GM21529 (cell line): Measurements from ENCODE around the gene ARAP1.

Experiments used
- ATAC-seq: cut with Tn5 transposase; IDR thresholded peaks from one replicate; pipeline ENCODE4 v1.9.1; 2021; ENCODE audit not compliant: unreplicated experiment

The ARAP1 gene

DNA sequence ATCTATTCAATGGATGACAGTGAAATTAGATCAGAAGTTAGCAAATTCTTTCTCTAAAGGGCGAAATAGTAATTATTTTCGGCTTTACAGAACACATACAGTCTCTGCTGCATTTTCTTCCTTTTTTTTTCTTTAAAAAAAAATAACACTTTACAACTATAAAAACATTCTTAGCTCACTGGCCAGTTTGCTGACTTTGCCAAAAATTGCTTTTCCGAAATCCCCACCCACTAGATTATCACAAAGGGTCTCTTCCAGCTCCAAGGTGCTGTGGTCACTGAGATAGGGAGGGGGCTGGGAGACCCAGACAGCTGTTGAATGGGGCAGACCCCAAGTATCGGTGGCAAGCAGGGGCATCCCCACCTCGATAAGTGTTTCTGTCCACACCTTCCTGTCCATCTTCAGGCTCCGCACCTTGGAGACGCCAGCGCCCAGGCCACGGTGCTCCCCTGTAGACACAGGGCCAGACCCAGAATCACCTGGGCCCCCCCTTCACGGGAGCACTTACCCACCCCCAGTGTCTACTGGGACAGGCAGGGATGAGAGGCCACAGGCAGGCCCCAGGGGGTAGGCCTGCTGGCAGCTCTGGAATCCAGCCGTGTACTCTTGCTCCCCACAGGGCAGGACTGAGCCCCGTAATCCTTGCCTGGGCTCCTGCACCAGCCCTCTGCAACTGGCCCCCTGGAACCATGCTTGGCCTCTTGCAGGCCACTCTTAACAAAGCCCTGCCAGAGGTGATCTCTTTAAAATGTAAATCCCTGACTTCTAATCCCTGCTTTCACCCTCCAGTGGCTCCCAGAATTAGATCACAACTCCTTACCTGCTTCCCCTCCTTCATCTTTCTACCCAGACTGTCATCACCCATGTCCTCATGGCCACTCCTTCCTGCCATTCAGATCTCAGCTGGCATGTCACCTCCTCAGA lies 46.5 kb downstream of the ARAP1 start:
- no peak for ATAC-seq

DNA sequence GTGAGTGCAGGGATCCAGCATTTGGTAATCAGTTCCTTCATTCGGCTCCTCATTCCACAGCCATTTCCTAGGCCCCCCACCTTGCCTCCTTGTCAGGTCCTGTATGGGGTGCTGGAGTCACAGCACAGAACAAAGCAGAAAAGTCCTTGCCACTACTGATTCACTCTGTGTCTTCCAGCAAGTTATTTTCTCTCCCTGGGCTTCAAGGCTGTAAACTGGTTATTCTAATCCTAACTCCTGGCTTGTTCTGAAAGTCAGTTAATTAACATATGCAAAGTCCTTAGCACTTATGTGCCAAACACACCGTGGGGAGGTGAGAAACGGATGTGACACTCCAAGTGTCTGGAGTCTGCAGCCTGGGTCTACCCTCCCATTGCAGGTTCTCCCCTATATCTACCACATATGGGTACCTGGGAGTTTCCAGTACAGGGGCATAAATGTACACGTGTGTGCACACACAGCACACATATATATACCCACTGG lies 47.4 kb downstream of the ARAP1 start:
- ATAC-seq: no peak

GRCh38 chr11:72704028-72704782 lies 48.0 kb downstream of the ARAP1 start:
- ATAC-seq: no peak

DNA sequence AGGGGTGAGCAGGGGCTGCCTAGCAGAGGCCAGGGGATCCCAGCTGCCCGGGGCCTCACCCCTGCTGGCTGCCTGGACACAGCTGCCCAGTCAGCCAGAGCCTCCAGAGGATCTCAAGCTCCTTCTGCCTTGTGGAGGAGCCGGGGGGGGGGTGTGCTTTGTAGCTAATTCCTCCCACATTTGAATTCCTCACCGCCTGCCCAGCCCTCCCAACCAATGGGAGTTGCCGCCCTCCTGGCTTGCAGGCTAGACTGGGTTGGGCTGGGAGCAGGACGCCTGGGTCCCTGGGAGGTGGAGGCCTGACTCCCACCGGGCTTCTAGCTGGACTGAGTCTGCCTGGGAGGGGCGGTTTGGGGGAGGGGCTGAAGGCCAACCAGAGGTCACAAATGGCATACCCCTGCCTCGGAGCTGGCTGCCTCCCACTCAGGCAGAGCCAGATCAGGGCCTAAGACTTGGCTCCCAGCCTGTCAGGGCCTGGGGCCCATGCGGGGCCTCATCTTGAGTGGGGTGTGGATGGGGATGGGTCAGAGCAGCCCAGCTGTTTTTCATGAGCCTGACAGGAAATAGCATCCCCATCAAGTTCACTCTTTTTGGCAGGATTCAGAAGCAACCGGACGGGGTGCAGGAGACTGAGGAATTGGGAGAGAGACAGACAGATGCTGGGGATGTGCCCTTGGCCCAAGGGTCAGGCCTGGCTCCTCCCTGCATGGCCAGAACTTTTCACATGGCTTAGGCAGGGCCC lies 48.8 kb downstream of the ARAP1 start:
- ATAC-seq: no peak

DNA sequence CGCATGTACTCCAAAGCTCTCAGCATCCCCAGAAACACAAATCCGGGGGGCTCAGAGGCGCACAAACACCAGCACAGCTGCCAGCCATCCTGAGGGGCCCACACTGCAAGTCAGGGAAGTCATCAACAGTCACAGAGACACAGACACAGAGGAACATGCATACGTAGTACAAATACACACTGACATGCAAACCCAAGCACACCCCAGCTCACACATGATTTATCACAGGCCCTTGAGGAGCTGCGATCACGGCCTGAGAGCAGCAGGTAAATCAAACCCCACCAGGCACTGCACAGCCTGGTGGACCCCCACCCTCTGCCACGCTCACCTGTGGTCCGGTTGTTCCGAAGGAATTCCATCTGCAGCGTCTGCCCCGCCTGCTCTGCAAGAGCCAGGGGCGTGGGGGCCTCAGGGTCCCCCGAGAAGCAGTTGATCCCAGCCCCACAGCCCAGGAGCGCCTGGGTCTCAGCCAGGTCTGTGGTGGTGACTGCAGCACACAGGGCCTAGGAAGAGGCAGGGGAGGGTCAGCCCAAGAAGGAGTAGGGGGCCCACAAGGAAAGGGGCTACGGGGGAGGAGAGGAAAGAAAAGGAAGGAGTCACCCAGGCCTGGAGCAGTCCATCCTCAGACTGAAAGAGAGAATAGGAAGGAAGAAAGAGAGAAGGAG lies 49.5 kb downstream of the ARAP1 start:
- ATAC-seq: no peak

GRCh38 chr11:72702096-72702495 lies 50.1 kb downstream of the ARAP1 start:
- no peak for ATAC-seq

DNA sequence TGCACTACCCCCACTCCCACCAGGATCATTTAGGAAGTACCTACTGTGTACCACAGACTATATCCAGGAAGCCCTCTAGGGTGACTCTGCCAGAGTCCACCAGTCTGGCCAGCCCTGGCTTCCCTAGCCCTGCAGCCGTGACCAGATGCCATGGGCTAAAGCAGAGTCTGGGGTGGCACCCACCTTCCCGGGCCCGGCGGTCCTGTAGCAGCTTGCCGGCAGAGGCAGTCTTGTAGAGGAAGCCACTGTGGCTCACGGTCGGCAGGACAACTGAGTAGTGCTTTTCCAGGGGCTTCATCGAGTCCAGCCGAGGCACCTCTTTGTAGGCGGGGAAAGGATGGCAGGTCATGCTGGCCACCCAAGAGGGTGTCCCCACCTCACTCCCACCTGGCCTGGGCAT lies 50.7 kb downstream of the ARAP1 start:
- ATAC-seq: no peak

DNA sequence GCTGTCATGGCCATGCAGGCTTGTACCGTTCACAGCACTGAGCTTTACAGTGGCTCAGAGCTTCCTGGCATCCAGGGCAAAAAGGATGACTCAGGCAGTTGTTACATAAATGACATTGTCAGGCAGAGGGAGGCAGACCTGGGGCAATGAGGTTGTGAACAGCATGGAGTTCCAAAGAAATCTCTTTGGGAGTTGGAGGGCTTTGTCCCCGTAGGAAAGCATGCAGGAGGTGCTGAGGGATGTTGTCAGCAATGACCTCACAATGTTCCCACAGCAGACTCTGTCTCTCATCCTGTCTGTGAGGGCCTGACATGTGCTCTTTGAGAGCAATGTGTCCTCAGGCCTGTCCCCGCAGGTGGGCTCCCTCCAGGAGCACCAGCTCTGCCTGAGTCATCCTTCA lies 52.1 kb downstream of the ARAP1 start:
- no peak for ATAC-seq

- no peak for ATAC-seq
Observed at GRCh38 chr11:72697814-72698213, 54.4 kb downstream of the ARAP1 start.

DNA sequence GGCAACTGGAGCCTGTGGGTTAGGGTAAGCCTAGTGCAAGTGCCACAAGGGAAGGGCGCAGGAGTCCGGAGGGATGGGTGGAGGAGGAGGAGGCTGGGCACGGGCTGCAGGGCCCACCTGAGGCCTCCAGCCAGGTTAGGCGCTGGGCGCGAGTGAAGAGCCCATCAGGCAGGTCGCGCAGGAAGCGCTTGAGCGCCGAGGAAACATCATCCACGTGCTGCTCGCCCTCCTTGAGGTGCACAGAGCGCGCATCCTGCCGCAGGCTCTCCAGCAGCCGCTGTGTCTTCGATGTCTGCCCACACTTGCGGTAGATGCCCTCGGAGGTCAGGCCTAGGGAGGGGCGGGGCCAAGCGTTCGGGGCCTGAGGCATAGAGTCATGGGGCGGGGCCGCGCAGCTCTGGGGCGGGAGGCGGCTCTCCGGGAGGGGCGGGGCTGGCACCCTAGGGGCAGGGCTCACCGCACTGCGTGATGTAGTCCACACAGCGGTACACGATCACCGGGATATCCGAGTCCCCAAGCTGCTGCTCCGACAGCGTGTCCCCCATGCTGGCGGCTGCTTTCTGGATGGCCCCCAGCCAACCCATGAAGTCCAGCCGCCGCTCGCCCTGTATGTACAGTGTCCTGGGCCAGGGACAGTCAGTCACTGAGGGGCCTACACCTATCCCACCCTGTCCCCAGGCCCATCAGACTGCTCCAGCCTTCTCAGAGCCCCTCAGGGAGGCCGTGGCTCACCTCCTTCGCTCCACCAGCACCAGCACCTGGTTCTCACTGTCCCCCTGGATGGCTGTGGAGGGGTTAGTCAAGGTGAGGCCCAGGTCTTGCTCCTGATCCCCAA lies 55.1 kb downstream of the ARAP1 start:
- ATAC-seq: no peak

- no peak for ATAC-seq
Observed at GRCh38 chr11:72695354-72695753, 56.9 kb downstream of the ARAP1 start.

GRCh38 chr11:72693271-72693968 lies 58.8 kb downstream of the ARAP1 start:
- ATAC-seq: no peak

DNA sequence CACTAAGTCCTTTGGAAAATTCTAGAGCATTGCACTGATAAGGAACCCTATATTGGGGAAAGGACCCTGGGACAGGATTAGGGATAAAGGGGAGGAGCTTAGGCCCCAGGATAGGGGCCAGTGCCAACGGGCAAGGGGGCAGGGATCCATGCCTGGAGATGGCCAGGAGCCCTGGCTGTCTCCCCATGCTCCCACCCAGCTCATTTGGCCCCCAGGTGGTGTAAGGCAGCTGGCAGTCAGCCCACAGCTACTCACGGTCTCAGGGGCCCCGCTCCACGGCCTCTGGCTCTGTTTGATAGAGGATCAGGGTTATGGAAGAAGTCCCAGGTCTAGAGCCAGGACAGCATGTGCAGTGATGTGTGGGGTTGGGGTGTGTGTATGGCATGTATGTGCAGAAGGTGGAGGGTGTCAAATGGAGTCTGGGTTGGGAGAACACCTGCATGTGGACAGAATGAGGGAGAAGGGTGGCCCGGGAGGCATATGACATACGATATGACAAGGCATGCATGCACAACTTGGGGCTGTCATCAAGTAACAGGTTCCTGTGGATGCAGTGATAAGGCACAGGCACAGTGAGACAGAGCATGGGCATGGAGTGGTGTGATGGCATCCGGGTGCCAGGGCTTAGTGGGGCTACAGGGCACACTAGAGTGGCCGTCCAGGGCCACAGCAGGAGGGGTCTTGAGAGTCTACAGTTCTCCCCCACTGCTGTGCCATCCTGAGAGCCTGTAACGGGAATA lies 59.5 kb downstream of the ARAP1 start:
- ATAC-seq: no peak

- ATAC-seq: no peak
Observed at GRCh38 chr11:72690166-72690565, 62.0 kb downstream of the ARAP1 start.

DNA sequence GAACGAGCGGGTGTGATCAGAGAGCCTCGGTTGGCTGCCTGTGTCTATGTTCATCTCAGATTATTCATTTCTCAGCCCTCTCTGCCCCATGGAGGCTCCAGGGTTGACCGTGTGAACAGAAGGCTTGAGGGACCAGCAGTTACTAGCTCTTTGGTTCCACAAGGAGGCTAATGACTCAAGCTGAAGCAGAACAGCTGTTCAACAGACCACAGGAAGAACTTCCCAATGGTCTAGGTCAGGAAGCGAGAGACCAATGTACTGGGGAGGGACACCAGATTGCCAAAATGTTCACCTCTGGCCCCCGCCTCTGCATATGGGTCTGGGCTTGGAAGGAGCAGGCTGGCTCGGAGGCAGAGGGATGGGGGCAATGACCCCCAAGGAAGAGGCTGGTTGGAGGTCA lies 63.3 kb downstream of the ARAP1 start:
- ATAC-seq: no peak

GRCh38 chr11:72688486-72688885 lies 63.7 kb downstream of the ARAP1 start:
- ATAC-seq: no peak

GRCh38 chr11:72687326-72687725 lies 64.9 kb downstream of the ARAP1 start:
- ATAC-seq: no peak

DNA sequence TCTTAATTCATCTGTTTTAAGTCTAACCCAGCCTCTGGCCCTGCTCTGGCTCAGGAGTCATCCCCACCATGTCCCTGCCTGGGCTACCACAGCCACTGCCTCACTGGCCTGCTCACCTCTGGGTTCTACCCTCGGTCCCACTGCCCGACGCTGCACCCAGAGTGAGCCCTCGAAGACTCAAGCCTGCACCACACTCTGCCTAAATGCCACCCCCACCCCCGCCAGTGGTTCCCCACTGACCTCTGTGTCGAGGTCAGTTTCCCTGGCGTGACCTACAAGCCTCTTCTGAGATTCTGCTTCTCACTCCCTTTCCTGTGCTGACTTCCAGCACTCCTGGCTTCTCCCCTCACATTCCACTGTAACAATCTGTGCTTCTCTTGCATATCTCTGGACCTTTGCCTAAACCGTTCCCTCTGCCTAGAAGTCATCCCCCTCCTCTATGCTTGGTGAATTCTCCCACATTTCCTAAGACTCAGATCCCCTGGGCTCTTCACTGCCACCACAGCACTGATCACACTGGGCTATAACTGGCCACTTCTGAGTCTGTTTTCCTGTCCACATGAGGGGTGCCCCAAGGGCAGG lies 65.5 kb downstream of the ARAP1 start:
- ATAC-seq: no peak
